ENCODE data around the gene MOB1A.
"Not testable (repeated sequence)": the region's sequence is repeated elsewhere in the genome, so short reads cannot be mapped to it uniquely, and the experiment has no call there.

MOB1A gene

GRCh38 chr2:74178211-74179062 lies at the start of gene MOB1A:
TSS of gene MOB1A (minus strand) at chr2:74178879. CDS start at chr2:74178674, 205 bp downstream.
- peak; percentile 96 for DNase-seq

- no peak for DNase-seq
Observed at GRCh38 chr2:74227646-74228045, 49.0 kb upstream of the MOB1A start.

- DNase-seq = no peak
Observed at GRCh38 chr2:74226648-74227213, 48.1 kb upstream of the MOB1A start.

- no peak for DNase-seq
Observed at GRCh38 chr2:74225698-74226459, 47.2 kb upstream of the MOB1A start.

GRCh38 chr2:74223941-74224770 lies 45.5 kb upstream of the MOB1A start:
- no peak for DNase-seq

- DNase-seq = no peak
Observed at GRCh38 chr2:74222300-74222650, 43.6 kb upstream of the MOB1A start.

- DNase-seq = no peak
Observed at GRCh38 chr2:74221604-74222299, 43.1 kb upstream of the MOB1A start.

- DNase-seq = no peak
Observed at GRCh38 chr2:74221091-74221490, 42.4 kb upstream of the MOB1A start.

GRCh38 chr2:74219846-74220486 lies 41.3 kb upstream of the MOB1A start:
- no peak for DNase-seq

GRCh38 chr2:74216642-74217041 lies 38.0 kb upstream of the MOB1A start:
- DNase-seq = no peak

GRCh38 chr2:74215771-74216170 lies 37.1 kb upstream of the MOB1A start:
- not testable (repeated sequence) for DNase-seq

- no peak for DNase-seq
Observed at GRCh38 chr2:74212702-74213410, 34.2 kb upstream of the MOB1A start.

- DNase-seq = no peak
Observed at GRCh38 chr2:74206180-74206688, 27.6 kb upstream of the MOB1A start.

GRCh38 chr2:74205596-74205995 lies 26.9 kb upstream of the MOB1A start:
- no peak for DNase-seq

- DNase-seq = no peak
Observed at GRCh38 chr2:74205113-74205512, 26.4 kb upstream of the MOB1A start.

GRCh38 chr2:74204436-74204835 lies 25.8 kb upstream of the MOB1A start:
- no peak for DNase-seq

GRCh38 chr2:74201596-74201995 lies 22.9 kb upstream of the MOB1A start:
- DNase-seq = no peak

- no peak for DNase-seq
Observed at GRCh38 chr2:74201196-74201595, 22.5 kb upstream of the MOB1A start.

- no peak for DNase-seq
Observed at GRCh38 chr2:74199871-74200305, 21.2 kb upstream of the MOB1A start.

- DNase-seq = no peak
Observed at GRCh38 chr2:74199275-74199701, 20.6 kb upstream of the MOB1A start.
